Left renal cortex interstitium (tissue), 4 donors: ENCODE results near the gene COL5A1. TPM values are rescaled to one million over a fixed set of nuclear protein-coding genes. Genes with fewer than 3 reads are reported as not detected.

Experiments used
- DNase-seq, 4 donors: peaks; one replicate each; pipeline ENCODE4 v3.0.0-alpha.2; 2013; ENCODE audit warnings: low read depth in 4 of 4, low spot score in 2 of 4, missing footprints in 1 of 4
- polyA plus RNA-seq, 4 donors: library from polyadenylated mRNA; unstranded; fragments of 120-200 nt; gene quantifications; one replicate each; pipeline ENCODE4 v1.2.1, GENCODE V29; 2013; ENCODE audit not compliant: insufficient read length in 4 of 4

The COL5A1 gene
- 100 to 1,000 TPM in 2 of 4 donors, 10 to 100 TPM in 2; 92.0 to 140 (median 99.7) TPM for polyA plus RNA-seq

DNA sequence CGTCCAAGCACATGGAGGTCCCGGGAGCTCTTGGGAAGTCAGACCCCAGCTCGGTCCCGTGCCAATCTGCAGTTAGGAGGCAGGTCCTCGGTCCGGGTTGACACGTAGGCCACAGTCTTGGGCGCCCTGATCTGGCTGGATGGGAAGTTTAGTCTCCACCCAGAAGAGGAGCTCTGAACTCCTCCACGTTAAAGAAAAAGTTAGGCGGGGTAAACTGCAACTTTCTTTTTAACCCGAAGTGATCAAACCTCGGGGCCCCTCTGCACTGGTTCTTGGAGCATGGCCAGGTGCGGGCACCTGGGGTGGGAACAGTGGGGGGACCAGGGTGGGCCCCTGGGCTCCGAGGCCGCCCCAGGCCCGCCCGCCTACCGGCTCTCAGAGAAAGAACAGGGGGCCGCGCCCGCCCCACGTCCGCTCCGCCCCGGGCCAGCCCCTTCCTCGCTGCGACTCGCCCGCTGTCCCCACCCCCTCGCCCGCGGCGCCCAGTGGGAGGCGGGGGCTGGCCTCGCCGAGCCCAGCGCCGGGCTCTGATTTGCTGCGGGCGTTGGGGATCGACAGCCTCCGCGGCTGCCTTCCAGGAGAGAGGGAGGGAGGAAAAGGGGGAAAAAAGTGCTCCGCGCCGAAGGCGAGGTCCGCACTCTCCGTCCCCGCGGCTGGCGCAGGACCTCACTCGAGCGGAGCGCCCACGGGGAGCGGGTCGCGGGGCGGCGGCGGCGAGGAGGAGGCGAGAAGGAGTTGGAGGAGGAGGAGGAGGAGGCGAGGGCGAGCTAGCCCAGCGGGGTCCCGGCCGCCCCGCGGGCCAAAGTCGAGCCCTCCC, at the start of gene COL5A1:
COL5A1 (plus strand) TSS at position 631 of the 817 bp plus-strand sequence. CDS start 385 bp downstream, outside the sequence.
- peak; percentile 73 to 89 (median 80) for DNase-seq

DNA sequence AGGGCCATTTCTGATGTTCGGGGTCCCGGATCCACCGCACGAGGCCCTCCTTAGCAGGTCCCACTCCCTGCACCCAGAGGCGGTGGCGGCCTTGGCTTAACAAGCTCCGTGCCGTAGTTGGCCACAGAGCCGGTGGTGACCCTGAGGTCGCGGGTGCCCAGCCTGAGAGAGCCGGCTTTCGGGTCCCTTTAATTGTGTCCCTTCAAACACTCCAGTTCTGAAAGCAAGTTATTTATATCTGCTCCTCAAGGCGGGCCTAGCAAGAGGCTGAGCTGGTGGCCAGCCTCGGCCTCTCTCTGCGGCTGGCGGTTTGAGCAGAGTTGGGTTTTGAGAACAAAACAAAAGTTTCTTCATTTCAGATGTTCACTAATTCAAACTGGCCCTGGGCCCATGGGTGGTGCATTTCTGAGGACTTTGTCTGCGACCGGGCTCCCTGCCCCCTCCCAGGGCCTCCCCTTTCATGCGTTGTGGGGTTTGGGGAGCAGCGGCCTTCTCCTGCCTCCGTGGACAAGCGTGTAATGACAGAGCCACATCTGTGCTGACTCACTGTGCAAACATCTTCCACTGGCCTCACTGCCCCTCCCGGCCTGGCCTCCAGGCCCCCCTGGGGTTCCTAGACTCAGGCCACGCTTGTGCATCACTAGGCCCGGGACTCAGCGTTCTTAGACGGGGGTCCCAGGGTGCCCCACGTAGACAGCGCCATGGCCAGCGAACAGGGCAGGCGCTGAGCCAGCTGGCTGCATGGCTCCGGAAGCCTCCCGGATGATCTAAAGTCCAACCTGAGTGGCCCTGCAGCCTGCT, 49.4 kb upstream of the COL5A1 start:
- no peak for DNase-seq

DNA sequence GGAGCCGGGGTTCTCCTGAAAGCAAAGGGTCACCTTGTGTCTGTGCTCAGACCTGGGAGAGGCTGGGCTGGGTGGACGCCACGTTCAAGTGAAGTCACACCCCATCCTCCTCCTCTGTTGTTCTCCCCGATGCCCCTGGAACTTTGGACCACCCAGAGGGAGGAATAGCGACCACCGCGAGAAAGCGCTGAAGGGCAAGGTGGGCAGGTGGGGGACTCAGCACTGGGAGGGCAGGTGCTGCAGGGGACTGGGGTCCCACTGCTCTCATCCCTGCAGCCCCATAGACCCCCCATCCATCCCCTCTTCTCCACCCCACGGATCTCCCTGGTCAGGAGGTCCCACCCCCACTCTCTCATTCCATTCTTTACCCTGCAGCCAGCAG, 48.8 kb upstream of the COL5A1 start:
- no peak for DNase-seq

- DNase-seq: no peak
These were observed 48.1 kb upstream of the COL5A1 start for GRCh38 chr9:134593286-134594077.

GRCh38 chr9:134594078-134594941, 47.3 kb upstream of the COL5A1 start:
- no peak for DNase-seq

GRCh38 chr9:134595014-134595413, 46.6 kb upstream of the COL5A1 start:
- no peak for DNase-seq

DNA sequence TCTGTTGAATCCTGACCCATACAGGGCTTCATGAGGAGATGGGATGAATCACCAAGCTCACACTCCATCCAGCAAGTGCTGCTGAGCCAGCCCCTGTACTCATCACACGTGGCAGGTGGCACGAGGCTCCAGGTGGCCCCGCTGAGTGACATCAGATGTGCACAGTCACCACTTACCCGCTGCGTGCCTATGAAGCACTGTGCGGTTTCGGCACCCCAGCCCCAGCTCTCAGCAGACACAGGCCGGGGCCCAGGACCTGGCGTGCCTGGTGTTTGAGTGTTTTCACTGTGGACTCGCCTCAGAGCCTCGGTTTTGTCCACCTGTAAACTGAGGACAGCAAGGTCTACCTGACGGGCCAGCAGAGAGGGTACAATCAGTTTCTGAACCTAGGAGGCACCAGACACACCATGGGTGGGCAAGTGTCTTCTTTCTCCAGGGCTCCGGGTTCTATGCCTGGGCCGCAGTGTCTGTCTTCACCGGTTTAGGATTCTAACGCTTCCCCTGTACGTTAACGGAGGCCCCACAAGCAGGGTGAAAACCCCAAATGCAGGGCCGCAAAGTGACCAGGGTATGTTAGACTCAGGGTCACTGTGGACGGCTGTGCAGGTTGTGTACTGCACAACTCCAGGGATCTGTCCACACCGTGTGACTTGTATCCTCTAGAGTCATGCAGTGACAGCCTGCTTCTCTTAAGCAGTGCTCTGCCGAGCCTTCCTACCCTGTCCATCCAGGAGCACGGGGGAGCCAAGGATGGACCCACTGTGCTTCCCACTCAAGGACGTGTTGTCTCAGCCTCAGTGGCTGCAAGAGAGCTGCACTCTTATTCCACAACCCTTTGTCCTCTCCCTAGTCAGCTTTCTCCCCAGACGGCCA, 44.3 kb upstream of the COL5A1 start:
- no peak for DNase-seq

- no peak for DNase-seq
These were observed 43.4 kb upstream of the COL5A1 start for GRCh38 chr9:134597957-134598883.

DNA sequence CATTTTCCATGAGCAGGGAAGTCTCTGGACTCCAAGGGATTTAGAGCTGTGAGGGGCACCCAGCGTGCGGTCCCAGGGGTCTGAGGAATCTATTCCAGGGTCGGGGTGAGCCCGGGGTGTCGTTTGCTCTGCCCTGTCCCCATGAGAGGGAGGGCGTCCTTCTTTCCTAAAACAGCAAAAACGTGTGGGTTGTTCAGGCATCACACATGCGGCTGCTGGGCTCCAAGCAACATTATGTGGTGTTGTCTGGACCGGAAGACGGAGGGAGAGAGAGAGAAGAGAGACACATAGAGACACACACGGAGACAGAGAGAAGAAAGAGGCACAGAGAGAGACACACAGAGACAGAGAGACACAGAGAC, 42.7 kb upstream of the COL5A1 start:
- DNase-seq: no peak

GRCh38 chr9:134600371-134600770, 41.2 kb upstream of the COL5A1 start:
- DNase-seq: no peak

GRCh38 chr9:134600836-134601638, 40.6 kb upstream of the COL5A1 start:
- no peak for DNase-seq

DNA sequence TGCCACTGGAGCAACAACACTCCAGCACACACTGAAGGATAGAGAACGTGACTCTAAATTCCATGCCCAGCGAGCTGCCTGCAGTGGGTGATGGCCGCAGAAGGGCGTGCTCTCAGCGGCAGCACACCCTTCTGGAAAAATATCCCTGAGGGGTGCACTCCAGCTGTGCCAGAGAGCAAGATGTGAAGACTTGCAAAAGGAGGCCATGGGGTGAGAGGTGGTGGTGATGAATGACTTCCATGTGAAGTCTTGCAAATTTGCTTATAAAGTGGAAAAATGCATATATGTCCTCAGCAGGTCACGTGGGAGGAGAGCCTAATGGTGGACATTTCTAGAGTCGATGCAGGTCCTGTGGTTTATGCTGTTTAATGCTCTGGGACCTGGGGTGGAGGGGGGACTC, 39.8 kb upstream of the COL5A1 start:
- no peak for DNase-seq

DNA sequence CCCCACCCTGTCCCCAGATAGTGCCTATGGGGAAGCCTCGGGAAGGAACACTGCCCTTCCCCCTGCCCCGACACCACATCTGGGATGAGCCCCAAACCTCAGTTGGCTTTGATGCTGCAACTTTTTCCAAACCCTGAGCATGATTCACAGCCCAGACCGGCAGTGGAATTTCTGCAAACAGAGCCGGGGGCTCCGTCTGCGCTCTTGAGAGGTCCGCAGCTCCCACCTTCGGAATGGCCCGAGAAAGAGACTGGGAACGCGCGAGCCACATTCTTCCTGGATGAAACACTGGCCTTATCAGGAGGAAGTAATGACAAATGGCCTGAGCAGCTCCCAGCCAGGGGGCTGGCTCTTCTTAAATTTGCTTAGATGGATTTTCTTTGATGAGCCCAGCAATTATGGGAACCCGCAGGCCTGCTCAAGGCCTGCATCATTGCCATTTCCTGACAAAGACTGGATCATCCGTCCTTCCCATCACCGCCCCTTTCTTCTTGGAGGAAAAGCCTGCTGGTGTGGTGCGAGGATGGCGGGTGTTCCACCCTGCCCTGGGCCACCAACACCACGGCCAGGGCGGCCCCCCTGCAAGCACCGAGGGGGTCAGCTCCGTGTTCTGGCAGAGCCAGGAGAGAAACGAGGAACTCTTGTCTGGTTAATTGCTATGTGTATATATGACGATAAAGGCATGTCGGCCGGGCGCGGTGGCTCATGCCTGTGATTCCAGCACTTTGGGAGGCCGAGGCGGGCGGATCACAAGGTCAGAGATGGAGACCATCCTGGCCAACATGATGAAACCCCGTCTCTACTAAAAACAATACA, 38.8 kb upstream of the COL5A1 start:
- DNase-seq: no peak

DNA sequence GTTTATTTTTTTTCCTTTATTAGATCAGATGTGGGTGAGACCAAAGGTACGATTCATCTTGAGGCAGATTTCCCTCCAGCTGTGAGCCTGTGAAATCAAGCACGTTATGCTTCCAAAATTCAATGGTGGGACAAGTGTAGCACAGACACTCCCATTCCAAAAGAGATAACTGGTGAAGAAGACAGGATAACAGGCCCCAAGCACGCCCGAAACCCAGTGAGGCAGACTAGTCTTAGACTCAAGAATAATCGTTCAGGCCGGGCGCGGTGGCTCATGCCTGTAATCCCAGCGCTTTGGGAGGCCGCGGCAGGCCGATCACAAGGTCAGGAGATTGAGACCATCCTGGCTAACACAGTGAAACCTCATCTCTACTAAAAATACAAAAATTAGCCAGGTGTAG, 36.8 kb upstream of the COL5A1 start:
- DNase-seq: no peak

DNA sequence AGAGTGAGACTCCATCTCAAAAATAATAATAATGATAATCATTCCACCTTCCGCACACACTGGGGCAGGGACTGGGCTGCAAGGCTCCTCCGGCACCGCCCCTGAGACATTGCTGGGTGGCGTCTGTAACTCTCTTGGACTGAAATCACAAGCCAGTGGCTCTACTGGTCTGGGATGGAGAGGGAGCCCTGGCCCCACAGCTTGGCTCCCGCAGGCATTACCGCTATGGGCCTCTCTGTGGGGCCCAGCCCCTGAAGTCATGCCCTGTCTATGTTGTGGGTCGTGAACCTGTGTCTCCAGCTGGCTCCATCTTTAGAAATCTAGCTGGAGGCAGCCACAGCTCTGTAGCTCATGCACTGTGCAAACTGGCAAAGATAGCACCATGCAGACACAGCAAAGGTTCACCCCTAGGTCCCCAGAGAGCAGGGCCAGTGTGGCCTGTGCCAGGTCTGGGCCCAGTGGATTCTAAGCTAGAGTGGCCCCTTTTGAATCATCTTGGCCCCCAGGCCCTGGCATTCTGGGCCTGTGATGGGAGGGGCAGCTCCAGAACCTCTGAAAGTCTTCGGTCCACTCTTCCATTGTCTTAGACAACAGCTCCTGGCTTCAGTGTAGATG, 36.1 kb upstream of the COL5A1 start:
- no peak for DNase-seq

DNA sequence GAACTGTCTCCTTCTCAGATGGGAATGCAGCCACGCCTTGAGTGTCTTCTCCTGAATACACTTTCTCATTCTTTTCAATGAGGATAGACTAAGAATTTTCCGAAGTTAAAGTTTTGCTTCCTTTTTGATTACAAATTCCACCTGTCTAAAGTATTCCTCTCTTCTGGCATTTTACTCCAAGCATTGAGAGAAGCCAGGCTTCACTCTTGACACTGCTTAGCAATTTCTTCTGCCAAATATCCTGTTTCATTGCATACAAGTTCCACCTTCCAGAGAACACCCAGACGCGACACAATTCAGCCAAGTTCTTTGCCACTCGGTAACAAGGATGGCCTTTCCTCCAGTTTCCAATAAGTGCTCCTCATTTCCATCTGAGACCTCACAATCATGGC, 35.6 kb upstream of the COL5A1 start:
- DNase-seq: no peak
